ENCODE results near the gene ZDHHC21. TPM values are rescaled to one million over a fixed set of nuclear protein-coding genes. Genes with fewer than 3 reads are reported as not detected.

Gene ZDHHC21
- total RNA-seq, 4 donors from 2014 or later, result 17.5 to 34.6 (median 18.9) TPM

DNA sequence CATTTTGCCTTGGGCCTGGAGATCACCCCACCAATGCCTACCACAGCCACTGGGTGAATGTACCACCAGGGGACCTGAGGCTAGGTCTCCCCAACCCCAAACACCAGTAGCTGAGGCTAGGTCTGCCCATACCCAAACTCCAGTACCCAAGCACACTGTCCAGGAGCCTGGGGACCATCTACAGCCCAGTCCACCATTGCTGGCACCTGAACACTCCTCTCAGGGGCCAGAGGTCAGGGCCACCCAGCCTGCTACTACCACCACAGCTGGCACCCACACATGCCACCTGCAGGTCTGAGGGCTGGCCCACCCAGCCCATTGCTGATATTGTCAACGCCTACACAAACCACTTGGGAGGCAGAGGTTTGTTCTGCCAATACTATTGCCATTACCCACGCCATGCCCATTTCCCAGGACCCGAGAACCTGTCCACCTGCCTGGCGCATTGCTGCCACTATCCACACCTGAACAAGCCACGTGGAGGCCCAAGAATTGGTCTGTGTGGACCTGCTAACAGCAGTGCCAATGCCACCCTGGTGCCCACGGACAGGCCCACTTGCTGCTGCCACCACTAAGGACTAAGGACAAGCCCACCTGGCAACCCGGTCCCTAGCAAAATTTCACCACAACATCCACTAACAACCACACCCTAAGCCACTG lies 59.2 kb downstream of the ZDHHC21 start:
- Histone ChIP-seq H3K4me3 (replicated peaks in 1 of 3) (no peak overlapping the region), H3K36me3 (peaks cover 0 to 4% of the 10 kb centered on the region in 2 donors), H3K4me1 (no peaks in the 10 kb centered on the region), H3K27ac (no peak overlapping the region), H3K9me3 (no peaks in the 10 kb centered on the region), H3K27me3 (no peaks in the 10 kb centered on the region)
- DNase-seq, result no peak
- 98 to 100% methylated on average over 7 of the region's 7 CpGs for WGBS, 2 donors
- no peak for TF ChIP-seq POLR2A (IDR thresholded peaks at IDR 0.05)
- TF ChIP-seq, protein P1, sequence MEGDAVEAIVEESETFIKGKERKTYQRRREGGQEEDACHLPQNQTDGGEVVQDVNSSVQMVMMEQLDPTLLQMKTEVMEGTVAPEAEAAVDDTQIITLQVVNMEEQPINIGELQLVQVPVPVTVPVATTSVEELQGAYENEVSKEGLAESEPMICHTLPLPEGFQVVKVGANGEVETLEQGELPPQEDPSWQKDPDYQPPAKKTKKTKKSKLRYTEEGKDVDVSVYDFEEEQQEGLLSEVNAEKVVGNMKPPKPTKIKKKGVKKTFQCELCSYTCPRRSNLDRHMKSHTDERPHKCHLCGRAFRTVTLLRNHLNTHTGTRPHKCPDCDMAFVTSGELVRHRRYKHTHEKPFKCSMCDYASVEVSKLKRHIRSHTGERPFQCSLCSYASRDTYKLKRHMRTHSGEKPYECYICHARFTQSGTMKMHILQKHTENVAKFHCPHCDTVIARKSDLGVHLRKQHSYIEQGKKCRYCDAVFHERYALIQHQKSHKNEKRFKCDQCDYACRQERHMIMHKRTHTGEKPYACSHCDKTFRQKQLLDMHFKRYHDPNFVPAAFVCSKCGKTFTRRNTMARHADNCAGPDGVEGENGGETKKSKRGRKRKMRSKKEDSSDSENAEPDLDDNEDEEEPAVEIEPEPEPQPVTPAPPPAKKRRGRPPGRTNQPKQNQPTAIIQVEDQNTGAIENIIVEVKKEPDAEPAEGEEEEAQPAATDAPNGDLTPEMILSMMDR (IDR thresholded peaks at IDR 0.05), result no peak
- intact Hi-C loops (cut with DNase I), result no loop called here

DNA sequence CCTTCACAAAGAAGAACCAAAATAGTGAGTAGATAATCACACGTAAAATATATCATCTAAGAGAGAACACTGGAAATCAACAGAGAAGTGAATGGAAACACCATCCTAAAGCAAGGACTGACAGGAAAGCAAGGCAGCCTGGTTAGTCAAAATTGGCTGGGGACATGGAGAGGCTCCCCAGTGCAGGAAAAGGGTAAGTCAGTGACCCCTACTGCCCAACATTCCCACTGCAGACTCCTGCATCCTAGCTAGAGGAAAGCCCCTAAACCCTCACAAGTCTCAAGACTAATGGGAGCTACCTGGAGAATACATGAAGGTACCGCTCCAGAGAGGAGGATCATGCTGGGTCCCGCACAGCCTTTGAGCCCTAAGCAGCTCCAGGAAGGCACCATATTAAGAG lies 60.1 kb downstream of the ZDHHC21 start:
- intact Hi-C loops (cut with DNase I), result no loop called here
- Histone ChIP-seq H3K9me3 (no peaks in the 10 kb centered on the region), H3K27me3 (no peaks in the 10 kb centered on the region), H3K4me1 (no peaks in the 10 kb centered on the region), H3K27ac (no peak overlapping the region), H3K36me3 (peaks cover 0 to 4% of the 10 kb centered on the region in 2 donors), H3K4me3 (replicated peaks in 1 of 3) (no peak overlapping the region)
- WGBS, 2 donors, result 79 to 91% methylated on average over 2 to 3 of the region's 3 CpGs
- DNase-seq, result no peak
- TF ChIP-seq POLR2A (IDR thresholded peaks at IDR 0.05), result no peak
- TF ChIP-seq, protein P1 (IDR thresholded peaks at IDR 0.05), result no peak

DNA sequence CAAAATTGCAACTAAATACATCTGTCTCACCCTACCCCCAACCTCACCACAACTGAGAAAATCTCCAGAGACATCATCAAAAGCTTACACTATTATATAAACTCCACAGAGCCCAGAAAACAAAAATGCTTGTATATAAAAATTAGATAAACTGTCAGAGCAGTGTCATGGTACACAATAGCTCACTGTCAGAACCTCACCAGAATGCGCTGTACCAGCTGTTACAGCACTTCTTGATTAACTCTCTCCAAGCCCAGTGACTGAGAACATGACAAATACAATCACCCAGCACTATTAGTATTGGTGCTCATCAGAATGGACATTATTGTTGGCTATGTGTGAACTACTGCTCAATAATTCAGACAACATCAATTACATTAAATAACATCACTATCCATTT lies 65.7 kb downstream of the ZDHHC21 start:
- H3K4me1 ChIP-seq, result no peaks in the 10 kb centered on the region
- no peak for DNase-seq
- WGBS, 2 donors, result 90 to 97% methylated on average over 1 of the region's 1 CpG
- TF ChIP-seq, protein P1 (IDR thresholded peaks at IDR 0.05), result no peak
- TF ChIP-seq POLR2A (IDR thresholded peaks at IDR 0.05), result no peak
- H3K27me3 ChIP-seq, result no peaks in the 10 kb centered on the region
- H3K9me3 ChIP-seq, result no peaks in the 10 kb centered on the region
- no peak overlapping the region for H3K27ac ChIP-seq
- no peak overlapping the region for H3K4me3 ChIP-seq (replicated peaks in 1 of 3)
- intact Hi-C loops (cut with DNase I), result no loop called here
- peaks cover 0 to 4% of the 10 kb centered on the region in 2 donors for H3K36me3 ChIP-seq

DNA sequence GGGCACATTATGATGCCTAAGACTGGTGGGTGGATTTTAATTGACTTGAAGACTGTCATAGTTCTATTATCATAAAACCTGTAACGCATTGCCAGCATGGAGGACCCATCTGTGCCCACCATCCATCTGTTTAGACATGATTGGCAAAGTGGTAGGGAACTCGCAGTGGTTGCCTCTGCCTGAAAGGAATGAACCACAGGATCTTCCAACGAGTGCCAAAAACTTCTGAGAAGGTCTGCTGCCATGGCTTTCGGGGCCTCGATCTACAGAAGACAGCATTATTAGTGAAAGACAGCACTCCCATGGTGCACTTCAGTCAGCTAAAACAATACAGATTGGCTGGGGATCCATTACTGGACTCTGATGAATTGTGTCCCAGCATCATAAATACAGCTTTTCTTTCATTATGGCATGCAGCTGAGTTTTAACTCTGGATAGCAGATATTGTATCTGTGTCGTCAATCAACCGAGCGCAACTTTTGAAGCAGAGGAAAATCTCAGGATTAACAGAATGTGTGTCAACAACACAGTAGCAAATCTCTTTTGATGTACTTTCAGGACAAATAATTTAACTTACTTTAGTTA lies 74.3 kb downstream of the ZDHHC21 start:
- TF ChIP-seq POLR2A (IDR thresholded peaks at IDR 0.05), result no peak
- TF ChIP-seq, protein P1 (IDR thresholded peaks at IDR 0.05), result no peak
- Histone ChIP-seq H3K9me3 (no peaks in the 10 kb centered on the region), H3K4me3 (replicated peaks in 1 of 3) (no peak overlapping the region), H3K36me3 (no peaks in the 10 kb centered on the region), H3K4me1 (no peaks in the 10 kb centered on the region), H3K27ac (no peak overlapping the region), H3K27me3 (no peaks in the 10 kb centered on the region)
- WGBS, 2 donors, result 92 to 96% methylated on average over 8 of the region's 8 CpGs
- intact Hi-C loops (cut with DNase I), result loop anchor here (10.0 kb wide), 1 partner anchor 146 kb away; no protein-coding TSS in a partner anchor
- DNase-seq, result no peak

Data from thyroid gland (tissue), 4 donors.